Endothelial cell of umbilical vein (primary cell): ENCODE data around the gene SRRM3. TPM values are rescaled to one million over a fixed set of nuclear protein-coding genes. Genes with fewer than 3 reads are reported as not detected.
"Not testable (repeated sequence)": the region's sequence is repeated elsewhere in the genome, so short reads cannot be mapped to it uniquely, and the experiment has no call there.

Experiments used
- BruUV-seq: library from RNA; stranded (reverse); fragments of 400-500 nt; replicated peaks from 2 replicates; lab custom pipeline; 2021; lab: Mats Ljungman, UMichigan
- CTCF ChIA-PET: fragments of 300-600, 350-600 bp; sonication (Branson Sonifier 250); formaldehyde crosslinking; loops from one replicate; lab custom pipeline; 2021; ENCODE audit warnings: antibody characterized with exemption, inconsistent platforms; lab: Charles Lee
- POLR2A ChIA-PET: fragments of 300-600, 350-600 bp; sonication (Branson Sonifier 250); formaldehyde crosslinking; loops from one replicate; lab custom pipeline; 2021; ENCODE audit warnings: antibody characterized with exemption, inconsistent platforms; lab: Charles Lee
- DNase-seq: peaks from one replicate; pipeline ENCODE4 v3.0.0-alpha.2; 2011; ENCODE audit warnings: low read depth, low spot score
- FAIRE-seq: peaks from 2 replicates; lab custom pipeline; 2011; peaks lifted over from hg19 to GRCh38; lab: Jason Lieb, UNC
- H2AFZ ChIP-seq: 2 replicates; pipeline ENCODE4 v1.6.0; 2012; ENCODE audit warnings: low read depth, low read length, control low read depth, inconsistent platforms
- H3K27ac ChIP-seq: 2 replicates; pipeline ENCODE4 v1.5.1; 2011; ENCODE audit warnings: low read depth, mild to moderate bottlenecking, control low read depth, low read length, moderate library complexity; ENCODE audit not compliant: insufficient read depth
- H3K27me3 ChIP-seq, 2 experiments: 2 replicates each; pipeline versions ENCODE4 v1.6.0 to v1.6.1; 2011; ENCODE audit warnings: low read length in 2 of 2, mixed read lengths in 1 of 2; ENCODE audit not compliant: control insufficient read depth in 2 of 2, insufficient read depth in 2 of 2
- H3K36me3 ChIP-seq, 2 experiments: 2 replicates in 1 of 2; 3 replicates in 1 of 2; pipeline ENCODE4 v1.5.1; 2011; ENCODE audit warnings: low read length in 2 of 2, mild to moderate bottlenecking in 1 of 2, moderate library complexity in 1 of 2; ENCODE audit not compliant: control insufficient read depth in 2 of 2, insufficient read depth in 2 of 2; ENCODE audit errors: extremely low read depth in 1 of 2
- H3K4me1 ChIP-seq: 3 replicates; pipeline ENCODE4 v1.5.1; 2011; ENCODE audit warnings: mild to moderate bottlenecking, low read length; ENCODE audit not compliant: control insufficient read depth, insufficient read depth; ENCODE audit errors: extremely low read depth
- H3K4me2 ChIP-seq: 2 replicates; pipeline ENCODE4 v1.6.1; 2011; ENCODE audit warnings: low read length, control low read depth, mixed read lengths; ENCODE audit not compliant: insufficient read depth
- H3K4me3 ChIP-seq, 3 experiments: fragments of 200-600 bp in 1 of 3; sonication (generic), shearing (Covaris generic) in 1 of 3; replicated peaks in 1 of 3; 2 replicates each; pipeline ENCODE4 v1.5.1; 2011 to 2016; ENCODE audit warnings: control low read depth in 3 of 3, low read length in 3 of 3, mild to moderate bottlenecking in 2 of 3, inconsistent platforms in 1 of 3, low read depth in 1 of 3, moderate library complexity in 1 of 3; ENCODE audit not compliant: insufficient read depth in 1 of 3
- H3K79me2 ChIP-seq: 2 replicates; pipeline ENCODE4 v1.6.0; 2012; ENCODE audit warnings: low read length, inconsistent platforms; ENCODE audit not compliant: control insufficient read depth, insufficient read depth
- H3K9ac ChIP-seq: replicated peaks from 2 replicates; pipeline ENCODE3; 2011; ENCODE audit warnings: low read length, control low read depth; ENCODE audit not compliant: insufficient read depth; ENCODE audit errors: extremely low read depth
- H3K9me1 ChIP-seq: replicated peaks from 3 replicates; pipeline ENCODE4 v1.6.0; 2011; ENCODE audit warnings: mild to moderate bottlenecking, low read length; ENCODE audit not compliant: control insufficient read depth, insufficient read depth; ENCODE audit errors: extremely low read depth
- H3K9me3 ChIP-seq: replicated peaks from 2 replicates; pipeline ENCODE4 v1.5.1; 2012; ENCODE audit warnings: low read length, inconsistent platforms; ENCODE audit not compliant: control insufficient read depth, insufficient read depth
- H4K20me1 ChIP-seq: replicated peaks from 2 replicates; pipeline ENCODE3; 2011; ENCODE audit warnings: mild to moderate bottlenecking, low read length; ENCODE audit not compliant: control insufficient read depth, insufficient read depth; ENCODE audit errors: extremely low read depth
- EZH2 ChIP-seq: IDR thresholded peaks from 2 replicates; pipeline ENCODE4 v1.6.1; 2012; ENCODE audit warnings: borderline replicate concordance, low read depth, mild to moderate bottlenecking, moderate library complexity, low read length, inconsistent platforms; ENCODE audit not compliant: severe bottlenecking
- FOS ChIP-seq: IDR thresholded peaks from 2 replicates; pipeline ENCODE4 v1.6.1; 2011; ENCODE audit warnings: mild to moderate bottlenecking, low read length, moderate library complexity, borderline replicate concordance; ENCODE audit not compliant: insufficient read depth
- GATA2 ChIP-seq: IDR thresholded peaks from 2 replicates; pipeline ENCODE4 v1.7.0; 2011; ENCODE audit warnings: low read depth, mild to moderate bottlenecking, moderate library complexity, mixed read lengths, low read length; ENCODE audit not compliant: insufficient read length, insufficient read depth
- JUN ChIP-seq: IDR thresholded peaks from 2 replicates; pipeline ENCODE4 v1.6.1; 2011; ENCODE audit warnings: borderline replicate concordance, low read depth; ENCODE audit not compliant: insufficient read length, insufficient read depth
- MAX ChIP-seq: IDR thresholded peaks from 2 replicates; pipeline ENCODE4 v1.6.1; 2011; ENCODE audit not compliant: insufficient read depth, insufficient read length
- MYC ChIP-seq: IDR thresholded peaks from one replicate; pipeline ENCODE4 v1.6.1; 2011; ENCODE audit warnings: mild to moderate bottlenecking, low read depth, low read length
- POLR2A ChIP-seq: IDR thresholded peaks from 2 replicates; pipeline ENCODE4 v1.6.1; 2012; ENCODE audit warnings: low read depth, mild to moderate bottlenecking, control low read depth, low read length
- POLR2AphosphoS5 ChIP-seq: IDR thresholded peaks from 2 replicates; pipeline ENCODE4 v1.6.1; 2012; ENCODE audit warnings: low read depth, mild to moderate bottlenecking, control low read depth, low read length, moderate library complexity; ENCODE audit not compliant: insufficient read depth
- dilution Hi-C: fragments of 300-500 bp; cut with MboI; formaldehyde crosslinking; loops from one replicate; pipeline ENCODE4 v1.15.0; 2019; ENCODE audit warnings: low sequenced_read_pairs; ENCODE audit not compliant: extremely low pct_ligation_motif_present
- intact Hi-C: fragments of 100-400 bp; cut with micrococcal nuclease; formaldehyde crosslinking; loops from one replicate; pipeline ENCODE4 v1.10.0; 2022
- polyA plus RNA-seq, 4 experiments: library from polyadenylated mRNA; depleted of rRNA in 3 of 4; stranded (reverse) in 3 of 4; unstranded in 1 of 4; fragments of >200 nt; gene quantifications; 2 replicates each; pipeline versions ENCODE4 v1.2.1 to v1.2.3, GENCODE V29; 2011 to 2012; ENCODE audit warnings: missing spikeins in 1 of 4
- total RNA-seq: library from RNA; stranded (reverse); gene quantifications from 2 replicates; pipeline ENCODE4 v1.2.3, GENCODE V29; 2021
- TF ChIP-seq, protein P1 (sequence below), 2 donors: IDR thresholded peaks; 1 replicate in 1 of 2; 2 replicates in 1 of 2; pipeline ENCODE4 v1.5.1; 2011; ENCODE audit warnings: low read length in 2 of 2, mild to moderate bottlenecking in 2 of 2, moderate library complexity in 2 of 2, control low read depth in 1 of 2, inconsistent platforms in 1 of 2, low read depth in 1 of 2; ENCODE audit not compliant: insufficient read depth in 1 of 2; ENCODE audit errors: extremely low read depth in 1 of 2

SRRM3 gene
- total and polyA plus RNA-seq, 2 donors (not counting 3 experiments of a cell fraction or from before 2014, with no cell fraction given) = 4.4 to 5.4 TPM

DNA sequence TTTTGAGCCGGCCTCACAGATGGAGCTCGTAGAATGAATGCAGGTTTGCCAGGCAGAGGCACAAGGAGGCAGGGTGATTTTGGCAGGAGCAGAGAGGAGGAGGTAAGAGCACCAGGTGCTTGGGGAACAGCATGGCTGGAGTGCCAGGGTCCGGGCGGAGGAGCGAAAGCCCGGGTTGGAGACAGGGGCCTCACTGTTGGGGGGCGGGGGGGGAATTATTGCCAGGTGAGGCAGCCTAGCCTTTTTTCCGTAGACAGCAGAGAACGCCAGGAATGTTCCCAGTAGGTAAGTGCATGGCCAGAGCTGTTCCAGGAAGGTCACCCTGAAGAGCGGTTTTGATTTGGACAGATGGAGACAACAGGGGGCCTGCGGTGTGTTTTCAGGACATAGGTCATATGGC lies 9.5 kb downstream of the SRRM3 start:
- intact Hi-C loops = no loop called here
- no peaks in the 10 kb centered on the region for H4K20me1 ChIP-seq
- DNase-seq (no peak), FAIRE-seq (no peak)
- H3K9ac ChIP-seq = no peak overlapping the region
- H3K9me3 ChIP-seq = no peaks in the 10 kb centered on the region
- H3K27me3 ChIP-seq = no peaks in the 10 kb centered on the region
- no peaks in the 10 kb centered on the region for H3K36me3 ChIP-seq
- TF ChIP-seq POLR2A (no peak), GATA2 (no peak), EZH2 (no peak), MAX (no peak), JUN (no peak), FOS (no peak), POLR2AphosphoS5 (no peak), MYC (no peak)
- TF ChIP-seq, protein P1, sequence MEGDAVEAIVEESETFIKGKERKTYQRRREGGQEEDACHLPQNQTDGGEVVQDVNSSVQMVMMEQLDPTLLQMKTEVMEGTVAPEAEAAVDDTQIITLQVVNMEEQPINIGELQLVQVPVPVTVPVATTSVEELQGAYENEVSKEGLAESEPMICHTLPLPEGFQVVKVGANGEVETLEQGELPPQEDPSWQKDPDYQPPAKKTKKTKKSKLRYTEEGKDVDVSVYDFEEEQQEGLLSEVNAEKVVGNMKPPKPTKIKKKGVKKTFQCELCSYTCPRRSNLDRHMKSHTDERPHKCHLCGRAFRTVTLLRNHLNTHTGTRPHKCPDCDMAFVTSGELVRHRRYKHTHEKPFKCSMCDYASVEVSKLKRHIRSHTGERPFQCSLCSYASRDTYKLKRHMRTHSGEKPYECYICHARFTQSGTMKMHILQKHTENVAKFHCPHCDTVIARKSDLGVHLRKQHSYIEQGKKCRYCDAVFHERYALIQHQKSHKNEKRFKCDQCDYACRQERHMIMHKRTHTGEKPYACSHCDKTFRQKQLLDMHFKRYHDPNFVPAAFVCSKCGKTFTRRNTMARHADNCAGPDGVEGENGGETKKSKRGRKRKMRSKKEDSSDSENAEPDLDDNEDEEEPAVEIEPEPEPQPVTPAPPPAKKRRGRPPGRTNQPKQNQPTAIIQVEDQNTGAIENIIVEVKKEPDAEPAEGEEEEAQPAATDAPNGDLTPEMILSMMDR (IDR thresholded peaks at IDR 0.05; ENCODE audit: extremely low read depth in 1 of 2, insufficient read depth in 1 of 2, low read depth in 1 of 2, low read length in 2 of 2) = no peak
- H3K4me2 ChIP-seq = no peak overlapping the region
- dilution Hi-C loops = no loop called here
- no peaks in the 10 kb centered on the region for H3K9me1 ChIP-seq
- H3K4me1 ChIP-seq = no peaks in the 10 kb centered on the region
- ChIA-PET CTCF (interaction anchor here (0.9 kb wide), 1 partner anchor 103 kb away, joined by 3 read pairs; no protein-coding TSS in a partner anchor), POLR2A (no interaction called here)
- BruUV-seq = no TSS peak
- no peaks in the 10 kb centered on the region for H3K79me2 ChIP-seq
- no peak overlapping the region for H3K27ac ChIP-seq
- H2AFZ ChIP-seq = no peak overlapping the region
- H3K4me3 ChIP-seq = no peak overlapping the region

GRCh38 chr7:76215349-76215748 lies 13.7 kb downstream of the SRRM3 start:
- intact Hi-C loops, FAIRE-seq, BruUV-seq, H3K36me3 ChIP-seq, H3K4me3 ChIP-seq, H3K4me1 ChIP-seq, POLR2A ChIA-PET, H3K9me3 ChIP-seq, H3K79me2 ChIP-seq, dilution Hi-C loops, DNase-seq, H4K20me1 ChIP-seq, H3K9me1 ChIP-seq, H3K27ac ChIP-seq, H2AFZ ChIP-seq, H3K4me2 ChIP-seq, H3K9ac ChIP-seq, H3K27me3 ChIP-seq: not testable (repeated sequence)
- CTCF ChIA-PET = interaction anchor here (0.5 to 0.6 kb wide), 3 partner anchors 16 to 175 kb away, joined by 3 read pairs; no protein-coding TSS in a partner anchor
